Forelimb muscle (tissue), 1 donor: ENCODE data around the gene MIX23. TPM values are rescaled to one million over a fixed set of nuclear protein-coding genes. Genes with fewer than 3 reads are reported as not detected.
"Not testable (repeated sequence)": the region's sequence is repeated elsewhere in the genome, so short reads cannot be mapped to it uniquely, and the experiment has no call there.

Source experiments
- DNase-seq: peaks from one replicate; pipeline ENCODE4 v3.0.0-alpha.2; 2013; ENCODE audit warnings: low read depth
- polyA plus RNA-seq: library from polyadenylated mRNA; unstranded; fragments of 120-200 nt; gene quantifications from one replicate; pipeline ENCODE4 v1.2.1, GENCODE V29; 2013; ENCODE audit not compliant: insufficient read length

The MIX23 gene
- polyA plus RNA-seq, 1 donor: 28.7 TPM

DNA sequence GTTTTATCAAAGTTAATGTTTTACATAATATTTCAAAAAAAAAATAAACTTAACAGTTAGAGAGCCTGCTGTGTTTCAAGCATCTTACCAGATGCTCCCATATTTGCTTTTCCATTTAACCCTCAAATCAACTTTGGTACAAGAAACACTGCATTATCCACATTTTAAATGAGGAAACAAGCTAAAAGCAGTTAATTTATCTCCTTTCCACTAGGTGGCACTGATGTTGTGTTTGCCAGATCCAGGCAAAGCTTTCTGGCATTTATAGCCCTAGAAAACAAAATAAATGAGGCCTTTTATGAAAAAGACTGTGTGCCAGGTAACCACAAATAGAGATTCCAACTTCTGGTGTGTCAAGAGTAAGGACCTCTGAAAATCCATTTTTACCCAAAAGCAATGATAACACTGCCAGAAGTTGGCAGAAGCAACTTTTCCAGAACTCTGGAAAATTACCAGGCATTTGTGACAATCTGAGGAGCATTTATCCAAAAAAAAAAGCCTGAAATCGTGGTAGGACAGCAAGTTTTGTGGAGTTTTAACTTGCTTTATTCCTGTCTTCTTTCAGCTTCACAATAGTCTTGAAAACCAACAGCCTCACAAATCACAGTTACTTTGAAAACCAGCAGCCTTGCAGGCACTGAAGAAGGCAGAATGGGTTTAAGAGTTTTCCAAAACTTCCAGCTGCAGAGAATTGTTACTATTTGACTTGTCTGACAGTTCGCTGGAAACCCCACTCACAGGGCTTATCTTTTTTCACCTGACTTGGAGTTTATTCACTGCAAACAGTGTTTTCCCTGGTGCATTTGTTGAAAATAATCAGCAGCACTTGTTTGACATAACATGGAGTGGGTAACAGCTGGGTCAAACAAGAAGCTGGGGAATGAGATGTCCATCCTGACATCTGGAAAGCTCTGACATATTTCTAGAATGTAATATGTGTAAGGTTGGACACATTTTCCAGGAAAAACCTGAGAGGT, 10.1 kb upstream of the MIX23 start:
- DNase-seq: no peak

DNA sequence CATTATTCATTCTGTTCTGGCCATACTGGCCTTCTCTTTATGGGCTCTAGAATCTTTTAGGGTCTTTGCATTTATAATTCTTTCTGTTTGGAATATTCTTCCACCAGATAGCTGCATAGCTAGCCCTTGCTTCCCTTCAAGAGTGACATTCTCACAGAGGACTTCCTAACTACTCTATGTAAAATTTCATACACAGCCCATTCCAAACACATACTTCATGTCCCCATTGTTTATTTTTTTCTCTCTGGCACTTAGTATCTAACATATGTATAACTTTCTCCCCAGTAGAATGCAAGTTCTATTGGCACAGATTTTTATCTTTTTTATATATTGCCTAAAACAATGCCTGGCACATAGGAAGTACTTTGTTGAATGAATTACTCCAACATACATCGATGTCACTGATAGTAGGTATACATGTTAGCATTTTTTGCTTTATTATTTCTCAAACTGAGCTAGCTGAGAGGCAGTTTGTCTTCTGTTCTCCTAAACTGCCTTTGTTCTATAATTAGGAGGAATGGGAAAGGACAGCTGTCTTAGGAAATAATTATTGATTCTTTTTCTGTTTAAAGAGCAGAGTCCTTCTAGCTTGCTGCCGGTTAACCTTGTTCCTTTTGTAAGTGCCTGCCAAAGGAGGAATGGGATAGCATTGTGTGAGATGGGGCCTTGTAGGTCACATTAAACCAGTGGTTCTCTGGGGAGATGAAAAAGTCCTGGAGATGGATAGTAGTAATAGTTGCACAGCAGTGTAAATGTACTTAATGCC, 8.8 kb upstream of the MIX23 start:
- no peak for DNase-seq

DNA sequence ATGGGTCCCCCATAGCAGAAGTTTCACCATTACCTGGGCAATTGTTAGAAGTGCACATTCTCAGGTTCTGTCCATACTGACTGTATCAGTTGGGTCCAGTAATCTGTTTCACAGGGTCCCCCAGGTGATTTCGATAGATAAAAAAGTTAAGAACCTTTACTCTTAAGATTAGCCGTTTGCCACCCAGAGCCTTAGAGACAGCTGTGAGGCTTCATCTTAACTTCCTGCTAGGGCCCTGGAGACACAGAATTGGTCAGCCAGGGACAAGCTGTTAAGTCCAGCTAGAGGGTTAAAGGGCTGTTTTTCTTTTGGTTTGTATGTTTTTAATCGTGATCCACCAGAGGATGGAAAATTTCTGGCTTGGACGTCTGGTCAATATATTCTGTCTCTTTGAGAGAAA, 7.6 kb upstream of the MIX23 start:
- no peak for DNase-seq

DNA sequence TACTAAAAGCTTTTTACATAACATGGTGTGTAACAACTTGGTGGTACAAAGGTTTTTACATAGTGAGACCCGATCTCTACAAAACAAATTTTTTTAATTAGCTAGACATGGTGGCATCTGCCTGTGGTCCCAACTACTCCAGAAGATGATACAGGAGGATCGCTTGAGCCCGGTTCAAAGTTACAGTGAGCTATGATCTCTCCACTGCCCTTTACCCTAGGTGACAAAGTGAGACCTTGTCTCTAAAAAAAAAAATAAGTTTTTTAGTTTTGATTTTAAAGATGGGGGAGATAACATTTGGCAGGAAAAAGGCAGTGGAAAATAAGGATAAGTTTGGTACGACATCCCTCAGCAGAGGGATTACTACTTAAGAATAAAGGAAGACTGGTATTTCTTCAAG, 6.9 kb upstream of the MIX23 start:
- DNase-seq: no peak

DNA sequence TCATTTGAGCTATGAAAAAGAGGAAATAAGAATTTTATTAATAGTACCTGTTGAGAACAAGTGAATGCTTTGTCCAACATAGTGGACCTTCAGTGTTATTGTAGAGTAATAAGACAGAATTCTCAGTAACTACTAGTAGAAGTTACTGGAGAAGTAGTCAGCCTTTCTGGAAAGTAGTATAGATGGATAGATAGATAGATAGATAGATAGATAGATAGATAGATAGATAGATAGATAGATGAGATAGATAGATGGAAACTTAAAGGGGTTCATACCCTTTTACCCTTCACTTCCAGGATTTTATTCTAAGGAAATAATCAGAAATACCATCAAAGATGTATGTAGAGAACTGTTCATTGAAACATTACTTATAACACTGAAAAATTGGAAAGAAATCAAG, 6.2 kb upstream of the MIX23 start:
- DNase-seq: no peak

DNA sequence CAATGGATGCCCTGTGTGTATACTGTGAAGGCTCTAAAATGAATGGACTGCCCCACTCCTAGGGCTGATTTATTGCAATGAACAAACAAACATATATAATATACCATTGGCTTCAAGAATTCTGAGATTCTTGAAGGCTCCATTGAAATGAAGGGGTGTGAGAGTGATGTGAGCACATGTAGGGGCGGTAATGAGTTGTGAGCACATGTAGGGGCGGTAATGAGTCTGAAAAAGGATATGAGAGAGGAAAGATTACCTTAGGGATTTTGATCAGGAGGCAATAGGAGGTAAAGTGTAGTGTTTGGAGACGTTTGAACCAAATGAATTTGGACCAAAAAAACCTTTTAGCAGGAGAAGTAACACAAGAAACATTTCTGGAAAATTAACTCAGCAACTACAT, 4.7 kb upstream of the MIX23 start:
- DNase-seq: no peak

DNA sequence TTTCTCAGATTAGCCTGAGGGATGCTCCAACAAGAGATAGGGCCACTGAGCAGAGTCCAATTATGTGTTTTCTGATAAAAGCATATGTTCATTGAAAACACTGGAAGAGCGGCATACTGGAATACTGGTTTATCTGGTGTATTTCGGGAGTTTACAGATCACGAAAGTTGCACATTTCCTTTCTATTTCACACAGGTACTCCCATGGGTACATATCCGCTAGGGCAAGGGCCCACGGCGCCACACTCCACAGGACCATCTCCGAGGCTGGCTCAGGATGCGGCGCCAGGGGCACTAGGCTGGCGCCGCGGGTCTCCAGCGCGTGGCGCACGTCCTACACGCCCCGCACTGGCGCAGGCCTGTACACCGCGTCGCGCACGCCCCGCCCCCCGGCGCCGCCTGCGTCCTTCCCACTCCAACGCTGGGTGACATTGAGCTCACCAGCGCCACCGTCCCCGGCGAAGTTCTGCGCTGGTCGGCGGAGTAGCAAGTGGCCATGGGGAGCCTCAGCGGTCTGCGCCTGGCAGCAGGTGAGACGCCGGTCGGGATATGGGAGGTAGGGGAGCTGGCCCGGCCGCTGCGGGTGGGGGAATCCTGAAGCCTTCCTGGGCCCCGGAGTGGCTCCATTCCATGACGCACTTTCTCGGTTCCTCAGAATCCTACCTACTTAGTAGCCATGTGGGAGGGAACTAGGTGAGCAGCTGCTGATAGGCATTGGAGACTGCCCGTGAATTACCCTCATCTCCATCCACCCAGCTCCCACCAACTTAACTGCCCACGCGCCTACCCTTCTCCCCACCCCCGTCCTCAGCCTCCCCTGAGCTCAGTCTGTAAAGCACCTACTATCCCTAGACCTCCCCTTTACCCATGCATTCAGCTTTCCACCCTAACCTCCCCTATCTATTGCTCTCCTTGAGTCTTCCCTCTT, 1.0 kb upstream of the MIX23 start, which contains the start of gene FAM162A:
Gene FAM162A (plus strand): TSS at position 412 of the 927 bp plus-strand sequence. CDS start 84 bp downstream, at position 496.
- peak; percentile 71 for DNase-seq

DNA sequence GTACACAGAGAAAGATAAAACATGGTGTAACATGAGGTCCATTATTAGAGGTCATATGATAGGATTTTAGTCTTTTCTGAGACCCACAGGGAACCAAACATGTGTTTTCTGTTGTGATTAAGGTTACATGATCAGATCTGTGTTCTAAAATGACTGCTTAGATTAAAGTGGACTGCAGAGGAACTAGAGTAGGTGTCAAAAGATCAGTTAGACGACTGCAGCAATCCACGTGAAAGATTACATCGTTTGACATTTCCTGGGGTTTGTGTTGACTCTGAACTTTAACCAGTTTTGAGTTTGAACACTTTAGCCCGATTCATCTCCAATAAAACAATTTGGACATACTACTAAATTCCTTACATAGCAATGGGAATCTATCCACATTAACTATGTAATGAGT, 5.1 kb downstream of the MIX23 start:
- no peak for DNase-seq

DNA sequence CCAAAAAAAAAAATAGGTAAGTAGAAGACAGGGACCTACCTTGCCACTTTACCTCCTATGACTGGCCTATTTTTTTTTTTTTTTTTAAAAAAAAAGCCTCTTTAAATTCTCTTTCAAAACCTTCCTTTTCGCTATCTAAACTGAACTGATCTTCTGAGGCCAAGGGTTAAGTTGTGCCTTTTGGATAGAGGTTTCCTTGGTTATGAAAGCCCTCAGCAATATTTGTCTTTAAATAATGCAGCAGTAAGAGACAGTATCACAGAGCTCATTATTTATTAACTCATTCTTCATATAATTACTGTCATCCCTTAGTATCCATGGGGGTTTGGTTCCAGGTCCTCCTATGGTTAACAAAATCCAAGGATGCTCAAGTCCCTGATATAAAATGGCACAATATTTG, 9.0 kb downstream of the MIX23 start:
- DNase-seq: no peak

DNA sequence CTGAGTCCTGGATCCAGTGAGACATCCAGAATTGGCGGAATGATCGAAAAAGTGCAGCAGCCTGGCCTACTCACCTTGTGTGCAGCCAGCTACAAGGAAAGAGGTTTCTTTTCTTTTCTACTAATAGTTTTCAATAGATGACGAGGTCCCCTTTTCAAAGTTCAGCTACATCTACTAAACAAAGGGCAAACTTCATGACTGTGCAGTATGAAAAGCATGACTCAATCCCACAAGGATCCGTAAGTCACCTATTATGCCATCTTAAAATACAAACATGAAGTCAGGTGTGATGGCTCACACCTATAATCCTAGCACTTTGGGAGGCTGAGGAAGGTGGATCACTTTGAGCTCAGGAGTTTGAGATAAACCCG, 16.7 kb downstream of the MIX23 start:
- DNase-seq: no peak

DNA sequence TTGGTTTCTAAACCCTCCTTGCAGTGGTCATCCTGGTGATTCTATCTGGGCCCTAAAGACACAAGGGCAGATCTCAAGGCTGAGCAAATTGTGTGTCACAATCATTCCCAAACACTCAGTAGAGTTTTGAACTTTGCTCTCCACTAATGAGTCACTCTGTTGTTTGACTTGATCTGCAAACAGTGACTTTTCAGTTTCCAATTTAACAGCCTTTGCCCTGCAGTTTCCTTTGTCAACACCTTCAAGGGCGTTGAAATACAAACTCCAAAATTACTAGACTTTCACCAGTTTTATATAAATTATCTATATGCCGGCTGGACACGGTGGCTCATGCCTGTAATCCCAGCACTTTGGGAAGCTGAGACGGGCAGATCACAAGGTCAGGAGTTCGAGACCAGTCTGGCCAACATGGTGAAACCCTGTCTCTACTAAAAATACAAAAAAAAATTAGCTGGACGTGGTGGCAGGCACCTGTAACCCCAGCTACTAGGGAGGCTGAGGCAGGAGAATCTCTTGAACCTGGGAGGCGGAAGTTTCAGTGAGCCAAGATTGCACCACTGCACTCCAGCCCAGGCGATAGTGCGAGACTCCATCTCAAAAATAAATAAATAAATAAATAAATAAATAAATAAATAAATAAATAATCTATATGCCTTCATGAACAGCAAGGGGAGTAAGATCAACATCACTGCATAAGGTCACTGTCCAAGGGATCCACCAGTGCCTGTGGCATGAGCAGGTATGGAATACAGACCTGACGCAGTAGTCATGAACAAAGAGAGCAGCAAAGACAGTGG, 17.3 kb downstream of the MIX23 start:
- DNase-seq: not testable (repeated sequence)

DNA sequence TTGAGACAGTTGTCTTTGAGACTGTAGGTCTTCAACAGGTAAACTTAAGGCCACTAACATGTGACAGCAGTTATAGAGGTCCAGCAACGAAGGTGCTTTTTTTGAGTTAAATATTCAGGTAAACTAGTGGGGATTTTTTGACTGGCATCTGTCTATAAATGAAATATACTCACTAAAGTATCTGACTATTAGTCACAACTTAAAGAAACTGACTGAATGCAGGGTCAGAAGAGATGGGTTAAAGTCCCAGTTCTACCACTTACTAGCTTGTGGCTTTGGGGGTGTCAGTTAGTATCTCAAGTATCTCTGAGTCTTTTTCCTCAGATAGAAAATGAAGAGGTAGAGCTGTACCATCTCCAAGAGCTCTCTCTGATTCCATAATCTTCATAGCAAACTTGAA, 18.0 kb downstream of the MIX23 start:
- no peak for DNase-seq

DNA sequence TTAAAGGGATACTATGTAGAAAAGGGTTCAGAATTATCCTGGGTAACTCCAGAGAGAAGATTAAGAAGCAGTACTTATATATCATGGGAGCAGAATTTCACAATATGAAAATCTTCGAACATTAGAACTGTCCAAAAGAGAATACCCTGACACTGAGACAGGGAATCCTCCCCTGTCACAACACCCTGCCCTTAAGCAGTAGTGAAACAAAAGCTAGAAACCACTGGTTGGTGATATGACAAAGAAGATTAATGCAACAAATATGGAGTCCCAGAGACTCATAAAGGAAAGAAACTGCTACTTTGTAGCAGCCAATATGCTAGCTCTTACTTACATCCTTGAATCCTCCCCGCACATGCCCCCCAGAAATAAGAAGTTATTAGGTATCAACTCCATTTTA, 18.5 kb downstream of the MIX23 start:
- no peak for DNase-seq

DNA sequence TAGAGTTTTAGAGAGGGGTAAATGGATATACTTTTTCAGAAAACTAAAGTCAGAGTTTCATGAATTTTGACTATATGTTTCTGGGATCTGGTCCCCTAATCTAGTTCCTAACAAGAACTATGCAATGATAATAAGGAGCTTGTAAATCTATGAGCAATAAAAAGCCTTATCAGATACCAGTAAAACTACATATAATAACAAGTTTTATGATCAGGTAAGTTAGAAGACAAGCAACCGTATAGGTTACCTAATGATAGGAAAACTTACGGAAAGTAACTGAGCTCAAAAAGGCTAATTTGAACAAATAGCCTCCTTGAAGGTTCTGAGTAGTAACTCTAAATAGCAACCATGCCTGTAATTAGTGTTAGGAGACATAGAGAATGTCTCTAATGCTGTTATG, 21.0 kb downstream of the MIX23 start:
- DNase-seq: no peak

DNA sequence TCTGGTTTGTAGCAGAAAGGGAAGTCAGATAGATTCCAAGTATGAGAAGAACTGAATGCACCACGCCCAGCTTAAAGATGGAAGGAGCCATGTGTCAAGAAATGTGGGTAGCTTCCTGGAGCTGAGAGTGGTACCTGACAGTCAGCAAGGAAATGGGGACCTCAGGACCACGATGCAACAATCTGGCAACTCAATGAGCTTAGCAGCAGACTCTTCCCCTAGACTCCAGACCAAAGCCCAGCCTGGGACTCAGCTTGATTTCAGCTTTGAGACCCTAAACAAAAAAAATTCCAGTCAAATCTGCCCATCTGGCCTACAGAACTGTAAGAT, 24.4 kb downstream of the MIX23 start:
- DNase-seq: no peak

DNA sequence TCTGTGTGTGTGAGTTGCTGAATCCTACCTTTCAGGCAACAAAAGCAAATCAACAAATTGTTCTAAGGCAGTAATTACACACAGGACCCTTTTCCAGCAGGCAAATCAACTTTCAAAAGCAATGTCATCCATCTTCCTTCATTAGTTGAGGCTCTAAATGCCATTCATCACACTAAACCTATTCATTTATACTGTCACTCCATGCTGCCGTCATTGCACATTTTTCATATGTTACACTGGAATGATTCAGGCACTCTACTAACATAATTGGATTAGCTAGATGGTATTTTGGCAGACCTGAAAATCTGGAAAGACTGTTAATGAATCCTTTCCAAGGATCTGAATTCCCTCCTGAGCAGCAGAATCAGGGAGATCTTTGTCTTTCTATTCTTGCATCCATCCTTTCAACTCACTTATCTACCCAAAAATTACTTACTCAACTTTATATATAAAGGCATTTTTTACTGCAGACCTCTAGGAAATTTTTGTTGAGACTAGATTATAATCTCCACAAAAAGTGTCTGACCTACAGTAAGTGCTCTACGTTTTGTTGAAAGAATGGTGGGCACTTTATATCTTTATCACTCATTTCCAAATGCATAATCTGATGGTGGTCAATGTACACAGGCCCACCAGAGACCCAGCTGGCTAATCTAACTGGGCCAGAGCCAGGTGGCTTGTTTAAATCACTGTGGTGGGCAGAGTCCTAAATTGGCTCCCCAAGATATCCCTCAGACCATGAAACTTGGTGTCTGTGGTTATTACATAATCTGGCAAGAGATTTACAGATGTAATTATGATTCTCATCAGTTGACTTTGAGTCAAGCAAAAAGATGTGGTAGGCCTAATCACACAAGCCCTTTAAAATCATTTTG, 25.0 kb downstream of the MIX23 start:
- no peak for DNase-seq

DNA sequence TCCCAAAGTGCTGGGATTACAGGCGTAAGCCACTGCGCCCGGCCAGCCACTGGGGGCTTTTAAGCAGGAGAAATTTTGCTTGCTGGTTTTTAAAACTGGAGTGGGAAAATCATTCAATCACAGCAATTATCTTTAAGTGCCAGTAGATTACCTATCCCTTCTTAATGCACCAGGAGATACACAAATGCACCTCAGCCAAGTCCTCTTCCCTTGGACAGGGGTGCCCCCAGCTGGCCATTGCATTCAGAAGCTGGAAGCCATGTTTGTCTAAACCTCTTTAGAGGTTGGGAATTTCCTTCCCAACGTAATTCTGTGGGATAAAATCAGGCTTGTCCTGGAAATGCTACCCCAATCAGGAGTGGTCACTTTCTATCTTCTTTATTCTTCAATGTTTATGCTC, 26.6 kb downstream of the MIX23 start:
- no peak for DNase-seq

DNA sequence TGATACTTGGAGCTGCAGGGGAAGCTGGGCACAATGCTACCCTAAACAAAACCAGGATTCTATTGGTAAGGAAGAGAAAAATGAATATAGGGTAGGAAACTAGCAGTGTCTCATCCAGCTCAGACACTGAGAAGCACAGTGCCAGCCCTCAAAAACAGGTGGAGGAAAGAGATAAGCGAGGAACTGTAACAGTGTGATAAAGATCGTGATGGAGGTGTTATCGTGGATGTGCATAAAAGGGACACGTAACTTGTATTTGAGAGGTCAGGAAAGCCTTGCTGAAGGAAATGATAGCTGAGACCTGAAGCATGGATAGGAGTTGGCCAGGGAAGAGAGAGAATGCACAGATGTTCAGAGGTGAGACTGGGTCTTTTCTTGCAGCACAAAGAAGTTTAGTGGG, 27.4 kb downstream of the MIX23 start:
- DNase-seq: no peak

DNA sequence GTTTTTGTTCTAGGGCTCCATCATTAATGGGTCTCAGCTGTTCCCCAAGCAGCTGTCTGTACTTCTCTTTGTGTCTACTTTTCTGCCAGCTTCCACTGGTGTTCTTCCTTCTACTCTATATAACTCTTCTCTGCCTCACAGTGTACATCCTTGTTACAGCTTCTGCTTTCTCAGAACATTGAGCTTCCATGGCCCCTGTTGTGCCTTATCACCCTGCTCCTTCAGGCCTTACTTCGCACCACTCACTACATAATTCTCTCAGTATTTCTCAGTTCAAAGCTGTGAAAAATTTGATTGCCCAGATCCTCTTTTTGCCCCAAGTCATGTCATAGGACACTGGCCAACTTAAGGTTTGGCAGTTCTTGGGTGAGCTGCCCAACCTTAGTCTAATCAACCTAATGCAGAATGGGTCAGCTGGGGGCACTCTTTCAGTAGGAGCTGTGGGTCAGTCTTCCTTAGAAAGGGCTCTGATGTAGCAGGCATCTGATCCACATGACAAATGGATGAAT, 29.1 kb downstream of the MIX23 start:
- DNase-seq: no peak

DNA sequence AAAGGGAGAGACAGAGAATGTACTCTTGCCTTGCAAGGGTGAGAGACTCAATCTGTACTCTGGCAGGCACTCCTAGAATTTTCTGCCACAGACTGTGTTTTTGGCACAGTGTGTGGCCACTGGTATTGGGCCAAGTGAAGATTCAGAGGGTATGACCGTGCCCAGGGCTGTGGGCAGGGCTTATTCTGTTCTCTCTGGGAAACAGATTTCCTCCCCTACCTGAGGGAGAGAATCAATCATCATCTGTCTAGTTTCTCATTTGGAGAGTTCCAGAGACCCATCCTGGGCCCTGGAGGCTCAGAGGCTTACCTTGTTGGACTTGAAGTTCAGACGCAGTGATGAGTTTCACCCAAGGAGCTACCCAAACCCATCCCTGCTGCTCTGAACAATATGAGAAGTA, 29.8 kb downstream of the MIX23 start:
- no peak for DNase-seq
